GM12878 (cell line): ENCODE data around the gene PTPRN2. TPM values are rescaled to one million over a fixed set of nuclear protein-coding genes. Genes with fewer than 3 reads are reported as not detected.

Experiments used
- ATAC-seq: fragments of 200-7000 bp; cut with Tn5 transposase; 3 replicates; pipeline ENCODE4 v1.9.1; 2020; ENCODE audit warnings: mild to moderate bottlenecking, moderate library complexity
- BruUV-seq: library from RNA; stranded (reverse); fragments of 400-500 nt; replicated peaks from 2 replicates; lab custom pipeline; 2021; lab: Mats Ljungman, UMichigan
- CTCF ChIA-PET: fragments of 300-600 bp; sonication (Branson Sonifier 250); formaldehyde crosslinking; extraction: SDS; loops from one replicate; lab custom pipeline; 2021; ENCODE audit warnings: inconsistent platforms; lab: Yijun Ruan, JAX
- POLR2A ChIA-PET: fragments of 350-600 bp; formaldehyde crosslinking; extraction: SDS; loops from one replicate; lab custom pipeline; 2021; ENCODE audit warnings: inconsistent platforms; lab: Charles Lee
- RAD21 ChIA-PET: fragments of 300-600 bp; sonication (Branson Sonifier 250); formaldehyde crosslinking; loops from one replicate; lab custom pipeline; 2023; ENCODE audit warnings: antibody characterized with exemption; ENCODE audit not compliant: unreplicated experiment; lab: Charles Lee
- SMC1A ChIA-PET: fragments of 300-600 bp; sonication (Branson Sonifier 250); formaldehyde crosslinking; loops from one replicate; lab custom pipeline; 2023; ENCODE audit not compliant: unreplicated experiment, uncharacterized antibody; lab: Charles Lee
- DNase-seq: peaks from one replicate; pipeline ENCODE4 v3.0.0-alpha.2; 2011; ENCODE audit warnings: low read depth, low spot score
- FAIRE-seq: peaks from 3 replicates; lab custom pipeline; 2011; peaks lifted over from hg19 to GRCh38; lab: Jason Lieb, UNC
- H2AFZ ChIP-seq: 2 replicates; pipeline ENCODE4 v1.6.0; 2011; ENCODE audit warnings: low read depth, low read length, control low read depth; ENCODE audit not compliant: control insufficient read depth
- H3K27ac ChIP-seq: 2 replicates; pipeline ENCODE4 v1.5.1; 2011; ENCODE audit warnings: control low read depth; ENCODE audit not compliant: control insufficient read depth, insufficient read depth
- H3K27me3 ChIP-seq, 2 experiments: replicated peaks in 1 of 2; 2 replicates each; pipeline versions ENCODE4 v1.6.0 to v1.6.1; 2011; ENCODE audit warnings: low read length in 1 of 2; ENCODE audit not compliant: control insufficient read depth in 2 of 2, insufficient read depth in 2 of 2
- H3K36me3 ChIP-seq, 2 experiments: 2 replicates each; pipeline ENCODE4 v1.5.1; 2011; ENCODE audit warnings: low read length in 1 of 2; ENCODE audit not compliant: control insufficient read depth in 2 of 2, insufficient read depth in 2 of 2
- H3K4me1 ChIP-seq: 2 replicates; pipeline ENCODE4 v1.6.1; 2011; ENCODE audit warnings: mild to moderate bottlenecking, low read length, moderate library complexity, mixed read lengths; ENCODE audit not compliant: control insufficient read depth, insufficient read depth
- H3K4me2 ChIP-seq: 2 replicates; pipeline ENCODE4 v1.6.0; 2011; ENCODE audit warnings: control low read depth; ENCODE audit not compliant: control insufficient read depth, insufficient read depth
- H3K4me3 ChIP-seq: fragments of 200-600 bp; sonication (generic); 2 replicates; pipeline ENCODE4 v1.5.1; 2016
- H3K79me2 ChIP-seq: 2 replicates; pipeline ENCODE4 v1.6.0; 2011; ENCODE audit warnings: low read length; ENCODE audit not compliant: control insufficient read depth, insufficient read depth
- H3K9ac ChIP-seq: 2 replicates; pipeline ENCODE4 v1.8.0; 2011; ENCODE audit warnings: low read length, control low read depth, mixed read lengths; ENCODE audit not compliant: control insufficient read depth, insufficient read depth
- H3K9me3 ChIP-seq: replicated peaks from 3 replicates; pipeline ENCODE4 v1.5.1; 2011; ENCODE audit warnings: mild to moderate bottlenecking, low read length; ENCODE audit not compliant: control insufficient read depth, insufficient read depth
- H4K20me1 ChIP-seq: 2 replicates; pipeline ENCODE4 v1.6.0; 2011; ENCODE audit not compliant: control insufficient read depth, insufficient read depth
- EGR1 ChIP-seq, 2 experiments: IDR thresholded peaks; 1 replicate in 1 of 2; 2 replicates in 1 of 2; pipeline ENCODE4 v1.6.1; 2011 to 2012; ENCODE audit warnings: low read depth in 2 of 2, low read length in 2 of 2, borderline replicate concordance in 1 of 2, mild to moderate bottlenecking in 1 of 2, moderate library complexity in 1 of 2
- FOXM1 ChIP-seq: IDR thresholded peaks from 2 replicates; pipeline ENCODE4 v1.6.1; 2012; ENCODE audit warnings: low read depth, mild to moderate bottlenecking, inconsistent platforms, low read length, moderate library complexity
- HCFC1 ChIP-seq: fragments of 150-350 bp; IDR thresholded peaks from 2 replicates; pipeline ENCODE4 v1.6.1; 2014; ENCODE audit warnings: low read length
- LARP7 ChIP-seq: fragments of 450-650 bp; IDR thresholded peaks from 2 replicates; pipeline ENCODE4 v1.6.1; 2017; ENCODE audit warnings: mild to moderate bottlenecking
- NFYB ChIP-seq: IDR thresholded peaks from 2 replicates; pipeline ENCODE4 v1.6.1; 2011; ENCODE audit warnings: low read depth, mild to moderate bottlenecking, low read length, improper control_type of control experiment, moderate library complexity; ENCODE audit not compliant: insufficient read depth
- POU2F2 ChIP-seq: IDR thresholded peaks from 3 replicates; pipeline ENCODE4 v1.6.1; 2011; ENCODE audit warnings: low read depth, mild to moderate bottlenecking, low read length, borderline replicate concordance
- SRF ChIP-seq, 2 experiments: IDR thresholded peaks; 2 replicates each; pipeline ENCODE4 v1.6.1; 2011; ENCODE audit warnings: low read depth in 2 of 2, low read length in 2 of 2, mild to moderate bottlenecking in 1 of 2, moderate library complexity in 1 of 2
- TAF1 ChIP-seq: IDR thresholded peaks from 2 replicates; pipeline ENCODE4 v1.6.1; 2011; ENCODE audit warnings: mild to moderate bottlenecking, low read depth, low read length, borderline replicate concordance
- WGBS: methylation state at CpG from one replicate; pipeline ENCODE4 v1.1.6; 2016; ENCODE audit warnings: low lambda C conversion rate; ENCODE audit not compliant: insufficient replicate concordance, insufficient coverage; ENCODE audit errors: missing lambda C conversion rate; 5-methylcytosine and 5-hydroxymethylcytosine counted together
- in situ Hi-C: fragments of 300-500 bp; cut with MboI; formaldehyde crosslinking; loops from 9 replicates; pipeline ENCODE4 v1.14.3; 2018; ENCODE audit warnings: mixed read lengths
- intact Hi-C: fragments of 100-400 bp; cut with micrococcal nuclease; formaldehyde crosslinking; loops from one replicate; pipeline ENCODE4 v1.14.2; 2022; ENCODE audit not compliant: unreplicated experiment
- polyA plus RNA-seq, 11 experiments: library from polyadenylated mRNA; depleted of rRNA in 4 of 11; unstranded in 6 of 11; stranded (reverse) in 5 of 11; fragments of >200 nt; fragmentation: Nextera tagmentation in 4 of 11; fragmentation: Illumina TruSeq in 1 of 11; extraction: Ambion mirVana in 4 of 11; extraction: Trizol in 1 of 11; gene quantifications; 1 replicate in 1 of 11; 2 replicates in 10 of 11; pipeline versions ENCODE4 v1.2.1 to v1.2.3, GENCODE V29; 2011 to 2016; ENCODE audit warnings: inconsistent platforms in 2 of 11, missing spikeins in 2 of 11, low read depth in 1 of 11
- total RNA-seq, 4 experiments: library from RNA; depleted of rRNA in 3 of 4; stranded (reverse); fragments of >200 nt in 3 of 4; fragmentation: Illumina TruSeq in 1 of 4; extraction: Trizol in 1 of 4; gene quantifications; 2 replicates each; pipeline versions ENCODE4 v1.2.1 to v1.2.3, GENCODE V29; 2013 to 2021
- TF ChIP-seq, protein P1 (sequence below): fragments of 450-650 bp; IDR thresholded peaks from 2 replicates; pipeline ENCODE4 v1.6.1; 2016; ENCODE audit warnings: mild to moderate bottlenecking
- TF ChIP-seq, protein P2 (sequence below): fragments of 150-350 bp; IDR thresholded peaks from 2 replicates; pipeline ENCODE4 v1.6.1; 2016; ENCODE audit warnings: low read depth, low read length
- TF ChIP-seq, protein P3 (sequence below): fragments of 450-650 bp; IDR thresholded peaks from 2 replicates; pipeline ENCODE4 v1.6.1; 2017; ENCODE audit warnings: low read depth, mild to moderate bottlenecking, moderate library complexity
- TF ChIP-seq, protein P4 (sequence below): fragments of 450-650 bp; IDR thresholded peaks from 2 replicates; pipeline ENCODE4 v1.6.1; 2017; ENCODE audit warnings: mild to moderate bottlenecking, low read depth, inconsistent platforms; ENCODE audit not compliant: poor library complexity, severe bottlenecking

The PTPRN2 gene
- total and polyA plus RNA-seq, 10 of the 15 experiments (the other 5 are each of a cell fraction or from before 2014, with no cell fraction given): 5.4 TPM; not detected in 9

DNA sequence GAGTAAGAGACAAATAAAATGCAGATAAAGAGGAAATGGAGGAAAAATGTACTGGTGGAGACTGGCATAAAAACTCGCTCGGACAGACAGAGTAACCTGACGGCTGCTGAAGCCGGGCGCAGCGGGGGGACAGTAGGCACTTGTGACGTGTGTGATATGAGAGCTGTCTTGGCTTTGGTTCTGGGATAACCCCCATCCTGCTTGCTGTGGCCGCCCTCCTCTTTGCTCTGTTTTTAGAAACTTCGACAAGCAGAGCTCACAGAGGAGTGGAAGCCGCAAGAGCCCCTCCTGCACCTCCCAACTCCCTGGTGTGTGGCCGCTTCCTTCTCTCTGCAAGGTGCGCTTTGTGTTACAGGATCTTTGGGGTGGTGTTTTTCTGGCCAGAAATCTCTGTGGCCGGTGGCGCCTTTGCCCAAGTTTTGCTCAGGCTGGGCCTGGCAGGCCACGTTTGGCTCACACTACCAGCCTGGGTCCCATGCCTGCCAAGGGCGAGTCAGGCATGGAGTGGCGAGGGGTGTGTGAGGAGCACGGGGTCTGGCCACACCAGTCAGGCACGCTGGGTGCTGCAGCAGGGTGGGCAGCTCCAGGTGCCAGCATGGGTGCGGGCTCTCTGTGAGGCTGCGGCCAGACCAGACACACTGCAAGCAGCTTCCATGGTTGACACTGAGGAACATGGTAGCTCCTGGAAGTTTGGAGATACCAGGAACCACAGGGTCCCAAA lies 982.8 kb downstream of the PTPRN2 start (continued):
- TF ChIP-seq NFYB (no peak), EGR1 (IDR thresholded peaks at IDR 0.05; ENCODE audit: borderline replicate concordance in 1 of 2, low read depth in 2 of 2, low read length in 2 of 2) (no peak)
- TF ChIP-seq, all 136 proteins: peak for 0

DNA sequence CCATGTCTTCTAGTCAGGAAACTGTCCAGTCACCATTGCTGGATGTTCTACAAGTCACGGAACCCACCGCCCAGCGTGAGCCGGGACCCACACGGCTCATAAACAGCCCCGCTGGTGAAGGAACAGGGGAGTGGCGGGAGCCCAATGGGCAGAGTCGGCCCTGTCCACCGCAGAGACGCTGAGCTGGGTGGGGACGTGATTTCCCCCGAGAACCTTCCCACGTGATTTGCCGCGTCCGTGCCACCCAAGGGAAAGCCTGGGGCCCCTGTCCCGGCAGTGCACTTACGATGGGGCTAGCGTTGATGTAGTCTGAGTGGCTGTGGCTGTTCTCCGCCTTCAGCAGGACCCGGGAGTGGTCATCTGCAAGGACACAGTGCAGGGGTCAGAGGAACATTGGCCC lies 983.9 kb downstream of the PTPRN2 start:
- Histone ChIP-seq H2AFZ (no peak overlapping the region), H3K4me3 (no peak overlapping the region), H3K4me2 (no peak overlapping the region), H4K20me1 (no peaks in the 10 kb centered on the region), H3K79me2 (no peaks in the 10 kb centered on the region), H3K27me3 (no peaks in the 10 kb centered on the region), H3K27ac (no peak overlapping the region), H3K9me3 (no peaks in the 10 kb centered on the region; the same call in 2 of the 3 replicates), H3K4me1 (no peaks in the 10 kb centered on the region), H3K9ac (no peak overlapping the region), H3K36me3 (no peaks in the 10 kb centered on the region)
- DNase-seq: no peak
- CTCF ChIA-PET: no interaction called here
- FAIRE-seq: no peak
- WGBS: 60% methylated on average over 20 of the region's 21 CpGs
- BruUV-seq: no TSS peak
- RAD21 ChIA-PET: no interaction called here
- TF ChIP-seq, protein P1, sequence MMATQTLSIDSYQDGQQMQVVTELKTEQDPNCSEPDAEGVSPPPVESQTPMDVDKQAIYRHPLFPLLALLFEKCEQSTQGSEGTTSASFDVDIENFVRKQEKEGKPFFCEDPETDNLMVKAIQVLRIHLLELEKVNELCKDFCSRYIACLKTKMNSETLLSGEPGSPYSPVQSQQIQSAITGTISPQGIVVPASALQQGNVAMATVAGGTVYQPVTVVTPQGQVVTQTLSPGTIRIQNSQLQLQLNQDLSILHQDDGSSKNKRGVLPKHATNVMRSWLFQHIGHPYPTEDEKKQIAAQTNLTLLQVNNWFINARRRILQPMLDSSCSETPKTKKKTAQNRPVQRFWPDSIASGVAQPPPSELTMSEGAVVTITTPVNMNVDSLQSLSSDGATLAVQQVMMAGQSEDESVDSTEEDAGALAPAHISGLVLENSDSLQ: no peak
- TF ChIP-seq, protein P2, sequence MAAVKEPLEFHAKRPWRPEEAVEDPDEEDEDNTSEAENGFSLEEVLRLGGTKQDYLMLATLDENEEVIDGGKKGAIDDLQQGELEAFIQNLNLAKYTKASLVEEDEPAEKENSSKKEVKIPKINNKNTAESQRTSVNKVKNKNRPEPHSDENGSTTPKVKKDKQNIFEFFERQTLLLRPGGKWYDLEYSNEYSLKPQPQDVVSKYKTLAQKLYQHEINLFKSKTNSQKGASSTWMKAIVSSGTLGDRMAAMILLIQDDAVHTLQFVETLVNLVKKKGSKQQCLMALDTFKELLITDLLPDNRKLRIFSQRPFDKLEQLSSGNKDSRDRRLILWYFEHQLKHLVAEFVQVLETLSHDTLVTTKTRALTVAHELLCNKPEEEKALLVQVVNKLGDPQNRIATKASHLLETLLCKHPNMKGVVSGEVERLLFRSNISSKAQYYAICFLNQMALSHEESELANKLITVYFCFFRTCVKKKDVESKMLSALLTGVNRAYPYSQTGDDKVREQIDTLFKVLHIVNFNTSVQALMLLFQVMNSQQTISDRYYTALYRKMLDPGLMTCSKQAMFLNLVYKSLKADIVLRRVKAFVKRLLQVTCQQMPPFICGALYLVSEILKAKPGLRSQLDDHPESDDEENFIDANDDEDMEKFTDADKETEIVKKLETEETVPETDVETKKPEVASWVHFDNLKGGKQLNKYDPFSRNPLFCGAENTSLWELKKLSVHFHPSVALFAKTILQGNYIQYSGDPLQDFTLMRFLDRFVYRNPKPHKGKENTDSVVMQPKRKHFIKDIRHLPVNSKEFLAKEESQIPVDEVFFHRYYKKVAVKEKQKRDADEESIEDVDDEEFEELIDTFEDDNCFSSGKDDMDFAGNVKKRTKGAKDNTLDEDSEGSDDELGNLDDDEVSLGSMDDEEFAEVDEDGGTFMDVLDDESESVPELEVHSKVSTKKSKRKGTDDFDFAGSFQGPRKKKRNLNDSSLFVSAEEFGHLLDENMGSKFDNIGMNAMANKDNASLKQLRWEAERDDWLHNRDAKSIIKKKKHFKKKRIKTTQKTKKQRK: no peak
- TF ChIP-seq SRF (IDR thresholded peaks at IDR 0.05; ENCODE audit: low read depth in 2 of 2, low read length in 2 of 2): no peak
- TF ChIP-seq, protein P3, sequence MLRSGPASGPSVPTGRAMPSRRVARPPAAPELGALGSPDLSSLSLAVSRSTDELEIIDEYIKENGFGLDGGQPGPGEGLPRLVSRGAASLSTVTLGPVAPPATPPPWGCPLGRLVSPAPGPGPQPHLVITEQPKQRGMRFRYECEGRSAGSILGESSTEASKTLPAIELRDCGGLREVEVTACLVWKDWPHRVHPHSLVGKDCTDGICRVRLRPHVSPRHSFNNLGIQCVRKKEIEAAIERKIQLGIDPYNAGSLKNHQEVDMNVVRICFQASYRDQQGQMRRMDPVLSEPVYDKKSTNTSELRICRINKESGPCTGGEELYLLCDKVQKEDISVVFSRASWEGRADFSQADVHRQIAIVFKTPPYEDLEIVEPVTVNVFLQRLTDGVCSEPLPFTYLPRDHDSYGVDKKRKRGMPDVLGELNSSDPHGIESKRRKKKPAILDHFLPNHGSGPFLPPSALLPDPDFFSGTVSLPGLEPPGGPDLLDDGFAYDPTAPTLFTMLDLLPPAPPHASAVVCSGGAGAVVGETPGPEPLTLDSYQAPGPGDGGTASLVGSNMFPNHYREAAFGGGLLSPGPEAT: no peak
- no peak for TF ChIP-seq FOXM1
- no peak for TF ChIP-seq HCFC1
- no peak for TF ChIP-seq LARP7
- TF ChIP-seq TAF1: no peak
- no peak for TF ChIP-seq POU2F2
- TF ChIP-seq, protein P4, sequence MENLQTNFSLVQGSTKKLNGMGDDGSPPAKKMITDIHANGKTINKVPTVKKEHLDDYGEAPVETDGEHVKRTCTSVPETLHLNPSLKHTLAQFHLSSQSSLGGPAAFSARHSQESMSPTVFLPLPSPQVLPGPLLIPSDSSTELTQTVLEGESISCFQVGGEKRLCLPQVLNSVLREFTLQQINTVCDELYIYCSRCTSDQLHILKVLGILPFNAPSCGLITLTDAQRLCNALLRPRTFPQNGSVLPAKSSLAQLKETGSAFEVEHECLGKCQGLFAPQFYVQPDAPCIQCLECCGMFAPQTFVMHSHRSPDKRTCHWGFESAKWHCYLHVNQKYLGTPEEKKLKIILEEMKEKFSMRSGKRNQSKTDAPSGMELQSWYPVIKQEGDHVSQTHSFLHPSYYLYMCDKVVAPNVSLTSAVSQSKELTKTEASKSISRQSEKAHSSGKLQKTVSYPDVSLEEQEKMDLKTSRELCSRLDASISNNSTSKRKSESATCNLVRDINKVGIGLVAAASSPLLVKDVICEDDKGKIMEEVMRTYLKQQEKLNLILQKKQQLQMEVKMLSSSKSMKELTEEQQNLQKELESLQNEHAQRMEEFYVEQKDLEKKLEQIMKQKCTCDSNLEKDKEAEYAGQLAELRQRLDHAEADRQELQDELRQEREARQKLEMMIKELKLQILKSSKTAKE: no peak
- intact Hi-C loops: no loop called here
- SMC1A ChIA-PET: no interaction called here
- no peak for ATAC-seq
- POLR2A ChIA-PET: no interaction called here
- in situ Hi-C loops: no loop called here
